HL-60 (cell line): Measurements from ENCODE around the gene ABHD5.

Experiments used
- POLR2AphosphoS5 ChIP-seq: IDR thresholded peaks from 2 replicates; pipeline ENCODE4 v1.6.1; 2012; ENCODE audit warnings: low read depth
- SPI1 ChIP-seq: IDR thresholded peaks from 2 replicates; pipeline ENCODE4 v1.6.1; 2012; ENCODE audit warnings: low read depth, mild to moderate bottlenecking, borderline replicate concordance
- TF ChIP-seq, protein P1 (sequence below): IDR thresholded peaks from one replicate; pipeline ENCODE4 v1.5.1; 2011; ENCODE audit warnings: low read length, control low read depth, inconsistent platforms; ENCODE audit not compliant: insufficient read depth
- TF ChIP-seq, protein P2 (sequence below): IDR thresholded peaks from 2 replicates; pipeline ENCODE4 v1.6.1; 2012; ENCODE audit warnings: low read depth; ENCODE audit not compliant: insufficient replicate concordance

DNA sequence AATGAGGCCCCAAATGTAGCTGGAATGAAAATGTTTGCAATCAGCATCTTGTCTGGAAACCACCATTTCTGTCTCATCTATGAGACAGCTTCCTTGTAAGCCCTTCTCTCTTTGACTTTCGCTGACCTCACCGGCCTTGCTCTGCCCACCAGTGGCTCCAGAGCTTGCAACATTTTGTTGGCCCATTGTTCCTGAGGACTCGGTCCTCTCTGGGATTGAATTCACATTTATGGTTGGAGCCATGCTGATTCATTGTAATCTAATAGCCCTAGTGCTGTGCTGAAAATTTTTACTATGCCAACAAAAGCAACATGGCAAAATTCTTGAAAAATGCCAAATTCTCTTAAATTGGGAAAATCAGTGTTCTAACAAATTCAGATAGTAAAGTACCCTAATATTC, 37.2 kb downstream of the ABHD5 start:
- TF ChIP-seq, protein P1, sequence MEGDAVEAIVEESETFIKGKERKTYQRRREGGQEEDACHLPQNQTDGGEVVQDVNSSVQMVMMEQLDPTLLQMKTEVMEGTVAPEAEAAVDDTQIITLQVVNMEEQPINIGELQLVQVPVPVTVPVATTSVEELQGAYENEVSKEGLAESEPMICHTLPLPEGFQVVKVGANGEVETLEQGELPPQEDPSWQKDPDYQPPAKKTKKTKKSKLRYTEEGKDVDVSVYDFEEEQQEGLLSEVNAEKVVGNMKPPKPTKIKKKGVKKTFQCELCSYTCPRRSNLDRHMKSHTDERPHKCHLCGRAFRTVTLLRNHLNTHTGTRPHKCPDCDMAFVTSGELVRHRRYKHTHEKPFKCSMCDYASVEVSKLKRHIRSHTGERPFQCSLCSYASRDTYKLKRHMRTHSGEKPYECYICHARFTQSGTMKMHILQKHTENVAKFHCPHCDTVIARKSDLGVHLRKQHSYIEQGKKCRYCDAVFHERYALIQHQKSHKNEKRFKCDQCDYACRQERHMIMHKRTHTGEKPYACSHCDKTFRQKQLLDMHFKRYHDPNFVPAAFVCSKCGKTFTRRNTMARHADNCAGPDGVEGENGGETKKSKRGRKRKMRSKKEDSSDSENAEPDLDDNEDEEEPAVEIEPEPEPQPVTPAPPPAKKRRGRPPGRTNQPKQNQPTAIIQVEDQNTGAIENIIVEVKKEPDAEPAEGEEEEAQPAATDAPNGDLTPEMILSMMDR: no peak
- TF ChIP-seq, protein P2, sequence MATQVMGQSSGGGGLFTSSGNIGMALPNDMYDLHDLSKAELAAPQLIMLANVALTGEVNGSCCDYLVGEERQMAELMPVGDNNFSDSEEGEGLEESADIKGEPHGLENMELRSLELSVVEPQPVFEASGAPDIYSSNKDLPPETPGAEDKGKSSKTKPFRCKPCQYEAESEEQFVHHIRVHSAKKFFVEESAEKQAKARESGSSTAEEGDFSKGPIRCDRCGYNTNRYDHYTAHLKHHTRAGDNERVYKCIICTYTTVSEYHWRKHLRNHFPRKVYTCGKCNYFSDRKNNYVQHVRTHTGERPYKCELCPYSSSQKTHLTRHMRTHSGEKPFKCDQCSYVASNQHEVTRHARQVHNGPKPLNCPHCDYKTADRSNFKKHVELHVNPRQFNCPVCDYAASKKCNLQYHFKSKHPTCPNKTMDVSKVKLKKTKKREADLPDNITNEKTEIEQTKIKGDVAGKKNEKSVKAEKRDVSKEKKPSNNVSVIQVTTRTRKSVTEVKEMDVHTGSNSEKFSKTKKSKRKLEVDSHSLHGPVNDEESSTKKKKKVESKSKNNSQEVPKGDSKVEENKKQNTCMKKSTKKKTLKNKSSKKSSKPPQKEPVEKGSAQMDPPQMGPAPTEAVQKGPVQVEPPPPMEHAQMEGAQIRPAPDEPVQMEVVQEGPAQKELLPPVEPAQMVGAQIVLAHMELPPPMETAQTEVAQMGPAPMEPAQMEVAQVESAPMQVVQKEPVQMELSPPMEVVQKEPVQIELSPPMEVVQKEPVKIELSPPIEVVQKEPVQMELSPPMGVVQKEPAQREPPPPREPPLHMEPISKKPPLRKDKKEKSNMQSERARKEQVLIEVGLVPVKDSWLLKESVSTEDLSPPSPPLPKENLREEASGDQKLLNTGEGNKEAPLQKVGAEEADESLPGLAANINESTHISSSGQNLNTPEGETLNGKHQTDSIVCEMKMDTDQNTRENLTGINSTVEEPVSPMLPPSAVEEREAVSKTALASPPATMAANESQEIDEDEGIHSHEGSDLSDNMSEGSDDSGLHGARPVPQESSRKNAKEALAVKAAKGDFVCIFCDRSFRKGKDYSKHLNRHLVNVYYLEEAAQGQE: no peak
- TF ChIP-seq SPI1 (no peak), POLR2AphosphoS5 (no peak)
